Fibroblast of peridontal ligament (primary cell): ENCODE measurements around the gene EPS8.

Source experiments
- DNase-seq: peaks from one replicate; pipeline ENCODE4 v3.0.0-alpha.2; 2010; ENCODE audit errors: extremely low read depth

Gene EPS8

GRCh38 chr12:15691388-15691787 is 97.8 kb downstream of the EPS8 start:
- DNase-seq, result no peak

- DNase-seq, result no peak
These were observed 98.9 kb downstream of the EPS8 start for GRCh38 chr12:15690320-15690719.

GRCh38 chr12:15689751-15690191 is 99.4 kb downstream of the EPS8 start:
- no peak for DNase-seq

- peak; percentile 51 for DNase-seq
These were observed 100.2 kb downstream of the EPS8 start for GRCh38 chr12:15688838-15689625.

- DNase-seq, result no peak
These were observed 100.9 kb downstream of the EPS8 start for GRCh38 chr12:15688202-15688736.

GRCh38 chr12:15687583-15687982 is 101.6 kb downstream of the EPS8 start:
- no peak for DNase-seq

GRCh38 chr12:15684896-15685658 is 104.1 kb downstream of the EPS8 start:
- peak; percentile 85 for DNase-seq

GRCh38 chr12:15682826-15683225 is 106.4 kb downstream of the EPS8 start:
- no peak for DNase-seq

- peak; percentile 57 for DNase-seq
These were observed 110.0 kb downstream of the EPS8 start for GRCh38 chr12:15679151-15679550.

- DNase-seq, result no peak
These were observed 111.4 kb downstream of the EPS8 start for GRCh38 chr12:15677726-15678201.

GRCh38 chr12:15677228-15677627 is 112.0 kb downstream of the EPS8 start:
- DNase-seq, result no peak

- DNase-seq, result no peak
These were observed 116.4 kb downstream of the EPS8 start for GRCh38 chr12:15672671-15673270.

- DNase-seq, result no peak
These were observed 118.4 kb downstream of the EPS8 start for GRCh38 chr12:15670756-15671155.

GRCh38 chr12:15669256-15669948 is 119.8 kb downstream of the EPS8 start:
- peak; percentile 65 for DNase-seq

- peak; percentile 57 for DNase-seq
These were observed 124.7 kb downstream of the EPS8 start for GRCh38 chr12:15664491-15664890.

GRCh38 chr12:15662983-15663659 is 126.1 kb downstream of the EPS8 start:
- no peak for DNase-seq

- peak; percentile 94 for DNase-seq
These were observed 126.7 kb downstream of the EPS8 start for GRCh38 chr12:15662303-15662980.

GRCh38 chr12:15651371-15651770 is 137.8 kb downstream of the EPS8 start:
- no peak for DNase-seq

GRCh38 chr12:15650399-15651128 is 138.6 kb downstream of the EPS8 start:
- no peak for DNase-seq

GRCh38 chr12:15649347-15649746 is 139.8 kb downstream of the EPS8 start:
- peak; percentile 35 for DNase-seq
